Stomach smooth muscle (tissue), 2 donors: ENCODE data around the gene POT1.

Experiments used
- H3K27ac ChIP-seq: one replicate; pipeline ENCODE4 v1.7.0; 2013; ENCODE audit warnings: mild to moderate bottlenecking, low read length, inconsistent platforms
- H3K27me3 ChIP-seq, 2 donors: one replicate each; pipeline ENCODE4 v1.7.0; 2013; ENCODE audit warnings: low read length in 2 of 2; ENCODE audit not compliant: insufficient read depth in 2 of 2, control insufficient read depth in 1 of 2
- H3K36me3 ChIP-seq, 2 donors: one replicate each; pipeline ENCODE4 v1.7.0; 2013; ENCODE audit warnings: low read length in 2 of 2; ENCODE audit not compliant: control insufficient read depth in 2 of 2, insufficient read depth in 2 of 2
- H3K4me1 ChIP-seq: one replicate; pipeline ENCODE4 v1.7.0; 2013; ENCODE audit warnings: low read length; ENCODE audit not compliant: control insufficient read depth, insufficient read depth
- H3K4me3 ChIP-seq, 2 donors: one replicate each; pipeline ENCODE4 v1.7.0; 2013; ENCODE audit warnings: low read length in 2 of 2
- H3K9ac ChIP-seq, 2 donors: one replicate each; pipeline ENCODE4 v1.7.0; 2013; ENCODE audit warnings: low read length in 2 of 2, mild to moderate bottlenecking in 1 of 2
- H3K9me3 ChIP-seq, 2 donors: one replicate each; pipeline ENCODE4 v1.7.0; 2013; ENCODE audit warnings: low read length in 2 of 2; ENCODE audit not compliant: control insufficient read depth in 2 of 2
- donor health status: healthy.
- donor health status: Pancreatic carcinoma.

POT1 gene

GRCh38 chr7:124773938-124774337, 155.7 kb downstream of the POT1 start:
- Histone ChIP-seq H3K27me3 (no peaks in the 10 kb centered on the region), H3K36me3 (no peaks in the 10 kb centered on the region), H3K9ac (no peak overlapping the region)

GRCh38 chr7:124773339-124773738, 156.3 kb downstream of the POT1 start:
- no peak overlapping the region for H3K4me3 ChIP-seq
- H3K27me3 ChIP-seq = no peaks in the 10 kb centered on the region
- no peaks in the 10 kb centered on the region for H3K9me3 ChIP-seq
- no peak overlapping the region for H3K9ac ChIP-seq
- no peaks in the 10 kb centered on the region for H3K36me3 ChIP-seq
- no peak overlapping the region for H3K27ac ChIP-seq
- H3K4me1 ChIP-seq = no peaks in the 10 kb centered on the region

More at GRCh38 chr7:124773938-124774337, 155.7 kb downstream of the POT1 start:
- H3K9me3 ChIP-seq = no peaks in the 10 kb centered on the region
- no peak overlapping the region for H3K27ac ChIP-seq
- no peak overlapping the region for H3K4me3 ChIP-seq
- H3K4me1 ChIP-seq = no peaks in the 10 kb centered on the region
